SK-N-SH (cell line): Measurements from ENCODE around the gene MID1IP1. TPM values are rescaled to one million over a fixed set of nuclear protein-coding genes. Genes with fewer than 3 reads are reported as not detected.

Experiments
- CTCF ChIA-PET: fragments of 300-600, 350-600 bp; formaldehyde crosslinking; extraction: SDS; loops from one replicate; lab custom pipeline; 2021; lab: Yijun Ruan, JAX
- POLR2A ChIA-PET: fragments of 350-600 bp; sonication (Branson Sonifier 250); formaldehyde crosslinking; extraction: SDS; loops from one replicate; lab custom pipeline; 2020; ENCODE audit warnings: antibody characterized with exemption, inconsistent platforms; lab: Yijun Ruan, JAX
- DNase-seq: peaks from one replicate; pipeline ENCODE4 v3.0.0; 2012
- H2AFZ ChIP-seq: fragments of 200-600 bp; sonication (generic); 2 replicates; pipeline ENCODE4 v1.8.1; 2016; ENCODE audit warnings: antibody characterized with exemption, mild to moderate bottlenecking, low read depth
- H3F3A ChIP-seq: fragments of 200-600 bp; sonication (generic); replicated peaks from 2 replicates; pipeline ENCODE3; 2016; ENCODE audit warnings: antibody characterized with exemption, mild to moderate bottlenecking; ENCODE audit not compliant: insufficient read depth
- H3K27ac ChIP-seq, 2 experiments: fragments of 200-500 bp in 1 of 2; fragments of 200-600 bp in 1 of 2; sonication (Bioruptor generic) in 1 of 2; sonication (generic), shearing (Covaris generic) in 1 of 2; 2 replicates each; pipeline versions ENCODE4 v1.5.1 to v1.6.1; 2014 to 2016; ENCODE audit warnings: low read depth in 2 of 2, inconsistent platforms in 1 of 2, low read length in 1 of 2, mild to moderate bottlenecking in 1 of 2, mixed read lengths in 1 of 2
- H3K27me3 ChIP-seq: fragments of 200-600 bp; sonication (generic), shearing (Covaris generic); 2 replicates; pipeline ENCODE4 v1.6.1; 2016; ENCODE audit warnings: mixed run types; ENCODE audit not compliant: insufficient read depth
- H3K36me3 ChIP-seq, 2 experiments: fragments of 200-500 bp in 1 of 2; fragments of 200-600 bp in 1 of 2; sonication (Bioruptor generic) in 1 of 2; sonication (generic) in 1 of 2; replicated peaks in 1 of 2; 2 replicates each; pipeline versions ENCODE3 to v1.5.1; 2014 to 2016; ENCODE audit warnings: low read length in 1 of 2, mild to moderate bottlenecking in 1 of 2; ENCODE audit not compliant: insufficient read depth in 2 of 2, control insufficient read depth in 1 of 2
- H3K4me1 ChIP-seq, 2 experiments: fragments of 200-500 bp in 1 of 2; fragments of 200-600 bp in 1 of 2; sonication (Bioruptor generic) in 1 of 2; sonication (generic), shearing (Covaris generic) in 1 of 2; 2 replicates each; pipeline versions ENCODE4 v1.5.1 to v1.6.1; 2014 to 2016; ENCODE audit warnings: low read depth in 1 of 2, low read length in 1 of 2, mixed run types in 1 of 2; ENCODE audit not compliant: insufficient read depth in 2 of 2, control insufficient read depth in 1 of 2
- H3K4me2 ChIP-seq: fragments of 200-600 bp; sonication (generic), shearing (Covaris generic); 2 replicates; pipeline ENCODE4 v1.6.1; 2017; ENCODE audit warnings: mixed run types
- H3K4me3 ChIP-seq, 2 experiments: fragments of 200-500 bp in 1 of 2; fragments of 200-600 bp in 1 of 2; sonication (Bioruptor generic) in 1 of 2; sonication (generic), shearing (Covaris generic) in 1 of 2; 2 replicates each; pipeline versions ENCODE4 v1.5.1 to v1.8.1; 2014 to 2016; ENCODE audit warnings: low read depth in 2 of 2, inconsistent platforms in 1 of 2, low read length in 1 of 2, mild to moderate bottlenecking in 1 of 2, mixed read lengths in 1 of 2, moderate library complexity in 1 of 2
- H3K79me2 ChIP-seq: fragments of 200-600 bp; sonication (generic); 2 replicates; pipeline ENCODE4 v1.8.1; 2017; ENCODE audit warnings: mild to moderate bottlenecking; ENCODE audit not compliant: insufficient read depth
- H3K9ac ChIP-seq: fragments of 200-600 bp; sonication (generic); 2 replicates; pipeline ENCODE4 v1.6.1; 2017; ENCODE audit warnings: mixed run types
- H3K9me2 ChIP-seq: fragments of 200-600 bp; sonication (generic); 2 replicates; pipeline ENCODE4 v1.6.1; 2017; ENCODE audit warnings: mixed run types
- H3K9me3 ChIP-seq: fragments of 200-600 bp; sonication (generic); 2 replicates; pipeline ENCODE4 v1.6.1; 2017; ENCODE audit warnings: mixed run types, mild to moderate bottlenecking, moderate library complexity
- H4K20me1 ChIP-seq: fragments of 200-600 bp; sonication (generic); 2 replicates; pipeline ENCODE4 v1.6.1; 2017; ENCODE audit warnings: mild to moderate bottlenecking, mixed run types; ENCODE audit not compliant: insufficient read depth
- CTCF ChIP-seq: fragments of 200-600 bp; sonication (generic); IDR thresholded peaks from 2 replicates; pipeline ENCODE4 v1.6.1; 2017; ENCODE audit warnings: antibody characterized with exemption, mild to moderate bottlenecking, moderate library complexity
- ELF1 ChIP-seq: IDR thresholded peaks from 2 replicates; pipeline ENCODE4 v1.4.0; 2012
- EP300 ChIP-seq, 2 experiments: IDR thresholded peaks; 2 replicates each; pipeline versions ENCODE4 v1.4.0 to v1.6.1; 2012; ENCODE audit warnings: borderline replicate concordance in 1 of 2, low read depth in 1 of 2, low read length in 1 of 2
- FOSL2 ChIP-seq: IDR thresholded peaks from 2 replicates; pipeline ENCODE4 v1.4.0; 2012; ENCODE audit warnings: low read depth, mild to moderate bottlenecking, moderate library complexity, borderline replicate concordance
- FOXM1 ChIP-seq: IDR thresholded peaks from 2 replicates; pipeline ENCODE4 v1.4.0; 2012; ENCODE audit warnings: low read depth, mild to moderate bottlenecking
- GATA2 ChIP-seq: sonication (generic); formaldehyde crosslinking; IDR thresholded peaks from 2 replicates; pipeline ENCODE4 v1.5.0; 2020; ENCODE audit warnings: mild to moderate bottlenecking, missing genetic modification reagents
- IRF3 ChIP-seq: fragments of 150-350 bp; IDR thresholded peaks from 2 replicates; pipeline ENCODE4 v1.6.1; 2016; ENCODE audit warnings: mild to moderate bottlenecking, low read depth, low read length
- MXI1 ChIP-seq: IDR thresholded peaks from 2 replicates; pipeline ENCODE4 v1.6.1; 2012; ENCODE audit warnings: mild to moderate bottlenecking, low read depth, low read length, improper control_type of control experiment
- NFIC ChIP-seq: IDR thresholded peaks from 2 replicates; pipeline ENCODE4 v1.4.0; 2012; ENCODE audit warnings: borderline replicate concordance
- POLR2AphosphoS5 ChIP-seq: IDR thresholded peaks from 2 replicates; pipeline ENCODE4 v1.6.1; 2012; ENCODE audit warnings: low read depth, low read length
- RAD21 ChIP-seq: IDR thresholded peaks from 2 replicates; pipeline ENCODE4 v1.6.1; 2012; ENCODE audit warnings: mild to moderate bottlenecking, low read length
- RCOR1 ChIP-seq: fragments of 150-350 bp; IDR thresholded peaks from 2 replicates; pipeline ENCODE4 v1.6.1; 2017; ENCODE audit warnings: antibody characterized with exemption, low read length
- RFX5 ChIP-seq: IDR thresholded peaks from 2 replicates; pipeline ENCODE4 v1.6.1; 2012; ENCODE audit warnings: mild to moderate bottlenecking, improper control_type of control experiment, low read length
- RXRA ChIP-seq: IDR thresholded peaks from 2 replicates; pipeline ENCODE4 v1.4.0; 2012; ENCODE audit warnings: low read depth, mild to moderate bottlenecking, borderline replicate concordance
- TAF1 ChIP-seq: IDR thresholded peaks from 2 replicates; pipeline ENCODE4 v1.6.1; 2012; ENCODE audit warnings: low read depth, mild to moderate bottlenecking, low read length, moderate library complexity, borderline replicate concordance
- TCF12 ChIP-seq: IDR thresholded peaks from 2 replicates; pipeline ENCODE4 v1.4.0; 2012
- TEAD4 ChIP-seq: IDR thresholded peaks from 2 replicates; pipeline ENCODE4 v1.4.0; 2012; ENCODE audit warnings: mild to moderate bottlenecking, borderline replicate concordance; ENCODE audit not compliant: insufficient read depth
- USF1 ChIP-seq: IDR thresholded peaks from 2 replicates; pipeline ENCODE4 v1.4.0; 2012; ENCODE audit warnings: low read depth, borderline replicate concordance
- USF2 ChIP-seq: fragments of 150-350 bp; IDR thresholded peaks from 2 replicates; pipeline ENCODE4 v1.6.1; 2017; ENCODE audit warnings: antibody characterized with exemption, low read length, low read depth, borderline replicate concordance
- YY1 ChIP-seq: IDR thresholded peaks from 2 replicates; pipeline ENCODE4 v1.4.0; 2012; ENCODE audit warnings: low read depth, mild to moderate bottlenecking
- WGBS: methylation state at CpG from one replicate; pipeline ENCODE4 v1.1.6; 2017; ENCODE audit warnings: low lambda C conversion rate; 5-methylcytosine and 5-hydroxymethylcytosine counted together
- polyA plus RNA-seq, 3 experiments: library from polyadenylated mRNA; depleted of rRNA; stranded (reverse); fragments of >200 nt; gene quantifications; 2 replicates each; pipeline ENCODE4 v1.2.3, GENCODE V29; 2012
- TF ChIP-seq, protein P1 (sequence below): IDR thresholded peaks from 2 replicates; pipeline ENCODE4; 2012

The MID1IP1 gene
- polyA plus RNA-seq, 1 of the 3 experiments (the other 2 are of a cell fraction) = 35.4 TPM

DNA sequence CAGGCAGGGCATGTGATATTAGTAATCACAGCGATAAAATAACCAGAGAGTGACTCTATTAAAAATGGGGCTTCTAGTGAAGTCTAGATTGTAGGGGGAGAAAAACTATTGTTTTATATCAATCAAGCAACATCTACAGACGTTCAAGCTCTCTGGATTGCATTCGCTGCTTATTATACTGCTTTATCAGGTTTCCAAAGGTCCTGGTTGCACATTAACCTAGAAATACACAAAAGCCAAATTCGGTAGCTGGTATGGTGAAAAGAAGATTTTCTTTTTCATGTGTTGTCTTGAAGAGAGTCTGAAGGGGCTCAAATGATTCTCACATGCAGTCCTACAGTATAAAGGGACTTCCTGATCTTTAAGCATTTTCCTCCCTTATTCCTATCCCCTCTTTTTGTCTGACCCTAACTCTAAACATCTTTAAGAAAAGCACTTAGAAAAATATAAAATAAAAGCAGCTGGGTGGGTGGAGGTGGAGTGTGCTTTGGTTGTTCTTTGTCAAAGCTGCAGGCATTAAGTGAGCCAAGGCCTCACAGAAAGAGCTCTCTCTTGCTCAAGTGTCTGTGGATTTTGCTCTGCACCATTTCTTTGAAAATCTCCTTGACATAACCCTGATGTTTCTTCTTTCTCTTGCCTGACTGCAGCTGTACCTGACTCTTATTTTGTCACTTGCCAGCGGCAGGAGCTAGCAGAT, 46.1 kb downstream of the MID1IP1 start:
- ChIA-PET POLR2A (no interaction called here), CTCF (interaction anchor here (0.6 kb wide), 1 partner anchor 22 kb away, joined by 3 read pairs; no protein-coding TSS in a partner anchor)
- no peaks in the 10 kb centered on the region for H3F3A ChIP-seq
- no peaks in the 10 kb centered on the region for H3K79me2 ChIP-seq
- DNase-seq = no peak
- no peaks in the 10 kb centered on the region for H3K36me3 ChIP-seq
- no peak overlapping the region for H3K4me2 ChIP-seq
- H2AFZ ChIP-seq = no peak overlapping the region
- no peak overlapping the region for H3K9ac ChIP-seq
- TF ChIP-seq RFX5 (no peak), MXI1 (no peak), RAD21 (no peak), EP300 (IDR thresholded peaks at IDR 0.05; ENCODE audit: borderline replicate concordance in 1 of 2, low read depth in 1 of 2, low read length in 1 of 2) (no peak), USF1 (no peak), NFIC (no peak), TEAD4 (no peak), FOSL2 (no peak), CTCF (no peak), USF2 (no peak), TCF12 (no peak), GATA2 (CRISPR knock-in tag) (no peak)
- H3K27ac ChIP-seq = no peak overlapping the region
- H3K9me3 ChIP-seq = no peaks in the 10 kb centered on the region
- H4K20me1 ChIP-seq = no peaks in the 10 kb centered on the region
- H3K4me3 ChIP-seq = no peak overlapping the region
- no peaks in the 10 kb centered on the region for H3K4me1 ChIP-seq
- H3K9me2 ChIP-seq = no peaks in the 10 kb centered on the region
- no peaks in the 10 kb centered on the region; the same call in 1 of the 2 replicates for H3K27me3 ChIP-seq
- 25% methylated on average over 5 of the region's 5 CpGs for WGBS

DNA sequence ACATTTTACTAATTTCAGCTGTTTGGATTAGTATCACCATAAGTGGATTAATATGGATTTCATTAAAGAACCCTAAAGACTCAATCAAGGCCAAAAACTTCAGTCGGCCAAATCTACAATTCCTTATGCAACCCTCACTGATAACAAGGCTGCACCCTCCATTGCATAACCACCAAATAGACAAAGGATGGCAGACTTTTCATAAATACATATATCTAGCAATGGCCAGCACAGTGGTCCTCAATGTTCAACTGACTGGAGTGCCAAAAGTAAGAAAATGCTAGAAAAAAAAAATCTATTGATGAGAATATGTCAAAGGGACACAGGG, 46.6 kb downstream of the MID1IP1 start:
- Histone ChIP-seq H3F3A (no peaks in the 10 kb centered on the region), H3K4me3 (no peak overlapping the region), H3K9ac (no peak overlapping the region), H3K9me2 (no peaks in the 10 kb centered on the region), H4K20me1 (no peaks in the 10 kb centered on the region), H3K36me3 (no peaks in the 10 kb centered on the region)
- 56% methylated on average over 1 of the region's 1 CpG for WGBS
- no peak for DNase-seq
- CTCF ChIA-PET = interaction anchor here (0.6 kb wide), 1 partner anchor 22 kb away, joined by 3 read pairs; no protein-coding TSS in a partner anchor
- TF ChIP-seq IRF3 (no peak), POLR2AphosphoS5 (no peak), ELF1 (no peak), NFIC (no peak), TCF12 (no peak), RCOR1 (no peak), TAF1 (no peak), YY1 (no peak), TEAD4 (no peak), FOXM1 (no peak), USF2 (no peak), GATA2 (CRISPR knock-in tag) (no peak), RXRA (no peak), FOSL2 (no peak)
- TF ChIP-seq, protein P1, sequence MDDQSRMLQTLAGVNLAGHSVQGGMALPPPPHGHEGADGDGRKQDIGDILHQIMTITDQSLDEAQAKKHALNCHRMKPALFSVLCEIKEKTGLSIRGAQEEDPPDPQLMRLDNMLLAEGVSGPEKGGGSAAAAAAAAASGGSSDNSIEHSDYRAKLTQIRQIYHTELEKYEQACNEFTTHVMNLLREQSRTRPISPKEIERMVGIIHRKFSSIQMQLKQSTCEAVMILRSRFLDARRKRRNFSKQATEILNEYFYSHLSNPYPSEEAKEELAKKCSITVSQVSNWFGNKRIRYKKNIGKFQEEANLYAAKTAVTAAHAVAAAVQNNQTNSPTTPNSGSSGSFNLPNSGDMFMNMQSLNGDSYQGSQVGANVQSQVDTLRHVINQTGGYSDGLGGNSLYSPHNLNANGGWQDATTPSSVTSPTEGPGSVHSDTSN = no peak
- TF ChIP-seq, all 33 proteins: peak for 0
- Histone ChIP-seq H3K27me3 (no peaks in the 10 kb centered on the region; the same call in 1 of the 2 replicates), H3K9me3 (no peaks in the 10 kb centered on the region), H3K4me1 (no peaks in the 10 kb centered on the region), H3K4me2 (no peak overlapping the region), H3K27ac (no peak overlapping the region), H2AFZ (no peak overlapping the region), H3K79me2 (no peaks in the 10 kb centered on the region)
- POLR2A ChIA-PET = no interaction called here
